Large intestine (tissue), 3 donors: ENCODE results near the gene MFAP3. TPM values are rescaled to one million over a fixed set of nuclear protein-coding genes. Genes with fewer than 3 reads are reported as not detected.
"Not testable (repeated sequence)": the region's sequence is repeated elsewhere in the genome, so short reads cannot be mapped to it uniquely, and the experiment has no call there.

Source experiments
- DNase-seq, 2 donors: peaks; one replicate each; pipeline versions ENCODE4 v3.0.0 to v3.0.0-alpha.2; 2013
- H3K27ac ChIP-seq: one replicate; pipeline ENCODE4 v1.5.1; 2013; ENCODE audit warnings: low read length
- H3K27me3 ChIP-seq: 2 replicates; pipeline ENCODE4 v1.6.1; 2013; ENCODE audit warnings: low read length; ENCODE audit not compliant: control insufficient read depth, insufficient read depth
- H3K36me3 ChIP-seq: 2 replicates; pipeline ENCODE4 v1.6.1; 2013; ENCODE audit warnings: low read length; ENCODE audit not compliant: control insufficient read depth, insufficient read depth
- H3K4me1 ChIP-seq: one replicate; pipeline ENCODE4 v1.6.1; 2013; ENCODE audit warnings: low read length; ENCODE audit not compliant: control insufficient read depth, insufficient read depth
- H3K4me3 ChIP-seq: one replicate; pipeline ENCODE4 v1.5.1; 2013; ENCODE audit warnings: low read length
- H3K9me3 ChIP-seq: one replicate; pipeline ENCODE4 v1.6.1; 2013; ENCODE audit warnings: mild to moderate bottlenecking, low read depth, low read length, moderate library complexity; ENCODE audit not compliant: control insufficient read depth
- WGBS: methylation state at CpG from one replicate; pipeline ENCODE4 v1.1.5; 2013; ENCODE audit warnings: low lambda C conversion rate; ENCODE audit not compliant: insufficient coverage; 5-methylcytosine and 5-hydroxymethylcytosine counted together
- polyA plus RNA-seq: library from polyadenylated mRNA; unstranded; fragments of 120-200 nt; gene quantifications from one replicate; pipeline ENCODE4 v1.2.1, GENCODE V29; 2013

The MFAP3 gene
- polyA plus RNA-seq, 1 donor = 25.4 TPM

GRCh38 chr5:154010660-154011059, 28.1 kb upstream of the MFAP3 start:
- no peaks in the 10 kb centered on the region for H3K27me3 ChIP-seq
- peaks cover 19% of the 10 kb centered on the region for H3K36me3 ChIP-seq
- no peaks in the 10 kb centered on the region for H3K4me1 ChIP-seq
- H3K4me3 ChIP-seq = no peak overlapping the region
- H3K27ac ChIP-seq = no peak overlapping the region
- no peaks in the 10 kb centered on the region for H3K9me3 ChIP-seq
- DNase-seq = no peak
- 33% methylated on average over 1 of the region's 3 CpGs for WGBS

- Histone ChIP-seq H3K36me3 (peaks cover 23% of the 10 kb centered on the region), H3K4me3 (no peak overlapping the region), H3K27me3 (no peaks in the 10 kb centered on the region), H3K9me3 (no peaks in the 10 kb centered on the region), H3K27ac (no peak overlapping the region), H3K4me1 (no peaks in the 10 kb centered on the region)
- no peak for DNase-seq
- no CpG with 5 or more reads among the region's 4 CpGs for WGBS
Observed at GRCh38 chr5:154015071-154015693, 23.6 kb upstream of the MFAP3 start.

- not testable (repeated sequence) for H3K4me1 ChIP-seq, H3K9me3 ChIP-seq, DNase-seq, H3K27me3 ChIP-seq, H3K4me3 ChIP-seq, H3K27ac ChIP-seq
- no CpG with 5 or more reads among the region's 1 CpG for WGBS
- peaks cover 20% of the 10 kb centered on the region for H3K36me3 ChIP-seq
Observed at GRCh38 chr5:154018919-154019318, 19.8 kb upstream of the MFAP3 start.

GRCh38 chr5:154025951-154026350, 12.8 kb upstream of the MFAP3 start:
- H3K4me1 ChIP-seq = no peaks in the 10 kb centered on the region
- no peak overlapping the region for H3K27ac ChIP-seq
- no peaks in the 10 kb centered on the region for H3K27me3 ChIP-seq
- no peak overlapping the region for H3K4me3 ChIP-seq
- DNase-seq = no peak
- peaks cover 29% of the 10 kb centered on the region for H3K36me3 ChIP-seq
- no peaks in the 10 kb centered on the region for H3K9me3 ChIP-seq

- no peaks in the 10 kb centered on the region for H3K27me3 ChIP-seq
- peaks cover 24% of the 10 kb centered on the region for H3K36me3 ChIP-seq
- H3K9me3 ChIP-seq = no peaks in the 10 kb centered on the region
- H3K4me3 ChIP-seq = no peak overlapping the region
- H3K27ac ChIP-seq = no peak overlapping the region
- WGBS = 80% methylated on average over 1 of the region's 2 CpGs
- no peaks in the 10 kb centered on the region for H3K4me1 ChIP-seq
- no peak for DNase-seq
Observed at GRCh38 chr5:154031937-154032489, 6.8 kb upstream of the MFAP3 start.

- WGBS = 89% methylated on average over 2 of the region's 3 CpGs
- no peak overlapping the region for H3K27ac ChIP-seq
- DNase-seq = no peak
- no peaks in the 10 kb centered on the region for H3K27me3 ChIP-seq
- H3K36me3 ChIP-seq = peaks cover 11% of the 10 kb centered on the region
- H3K4me3 ChIP-seq = no peak overlapping the region
- H3K9me3 ChIP-seq = no peaks in the 10 kb centered on the region
- no peaks in the 10 kb centered on the region for H3K4me1 ChIP-seq
Observed at GRCh38 chr5:154034944-154035343, 3.8 kb upstream of the MFAP3 start.

GRCh38 chr5:154038261-154038706, 483 bp upstream of the MFAP3 start:
- 0% methylated on average over 1 of the region's 22 CpGs for WGBS

GRCh38 chr5:154039458-154039829, 677 bp downstream of the MFAP3 start:
- Histone ChIP-seq H3K9me3 (no peaks in the 10 kb centered on the region), H3K27ac (peak overlapping the region; percentile 84), H3K27me3 (no peaks in the 10 kb centered on the region), H3K4me3 (peak overlapping the region; percentile 73), H3K4me1 (no peaks in the 10 kb centered on the region), H3K36me3 (no peaks in the 10 kb centered on the region)
- DNase-seq = no peak
- no CpG with 5 or more reads among the region's 1 CpG for WGBS

More at GRCh38 chr5:154038261-154038706, 483 bp upstream of the MFAP3 start:
- no peaks in the 10 kb centered on the region for H3K9me3 ChIP-seq
- no peaks in the 10 kb centered on the region for H3K27me3 ChIP-seq
- peak overlapping the region; percentile 73 for H3K4me3 ChIP-seq
- H3K36me3 ChIP-seq = peaks cover 3% of the 10 kb centered on the region
- peak in 1 of 2 donors; percentile 30 for DNase-seq
- H3K27ac ChIP-seq = peak overlapping the region; percentile 84
- no peaks in the 10 kb centered on the region for H3K4me1 ChIP-seq

- H3K27ac ChIP-seq = no peak overlapping the region
- no peaks in the 10 kb centered on the region for H3K9me3 ChIP-seq
- no peaks in the 10 kb centered on the region for H3K36me3 ChIP-seq
- H3K4me3 ChIP-seq = no peak overlapping the region
- H3K4me1 ChIP-seq = no peaks in the 10 kb centered on the region
- H3K27me3 ChIP-seq = no peaks in the 10 kb centered on the region
- no CpG with 5 or more reads among the region's 2 CpGs for WGBS
- DNase-seq = no peak
Observed at GRCh38 chr5:154042766-154043165, 4.0 kb downstream of the MFAP3 start.

GRCh38 chr5:154044099-154044498, 5.3 kb downstream of the MFAP3 start:
- H3K36me3 ChIP-seq = no peaks in the 10 kb centered on the region
- no peak overlapping the region for H3K27ac ChIP-seq
- 86% methylated on average over 1 of the region's 3 CpGs for WGBS

GRCh38 chr5:154044581-154044980, 5.8 kb downstream of the MFAP3 start:
- WGBS = no CpG with 5 or more reads among the region's 2 CpGs
- no peak for DNase-seq
- H3K27me3 ChIP-seq = no peaks in the 10 kb centered on the region
- no peak overlapping the region for H3K4me3 ChIP-seq
- no peaks in the 10 kb centered on the region for H3K9me3 ChIP-seq
- no peaks in the 10 kb centered on the region for H3K36me3 ChIP-seq
- H3K27ac ChIP-seq = no peak overlapping the region
- no peaks in the 10 kb centered on the region for H3K4me1 ChIP-seq

More at GRCh38 chr5:154044099-154044498, 5.3 kb downstream of the MFAP3 start:
- Histone ChIP-seq H3K4me3 (no peak overlapping the region), H3K4me1 (no peaks in the 10 kb centered on the region), H3K9me3 (no peaks in the 10 kb centered on the region), H3K27me3 (no peaks in the 10 kb centered on the region)
- no peak for DNase-seq
